Colonic mucosa (tissue), 4 donors: ENCODE measurements around the gene XK. TPM values are rescaled to one million over a fixed set of nuclear protein-coding genes. Genes with fewer than 3 reads are reported as not detected.

Experiments used
- DNase-seq: peaks from one replicate; pipeline ENCODE4 v3.0.0-alpha.2; 2020
- H3K27ac ChIP-seq: fragments of 200-600 bp; one replicate; pipeline ENCODE4 v1.8.0; 2021
- H3K27me3 ChIP-seq: fragments of 200-600 bp; one replicate; pipeline ENCODE4 v1.8.0; 2021
- H3K36me3 ChIP-seq: fragments of 200-600 bp; one replicate; pipeline ENCODE4 v1.8.0; 2021
- H3K4me1 ChIP-seq: fragments of 200-600 bp; one replicate; pipeline ENCODE4 v1.8.0; 2021; ENCODE audit warnings: mild to moderate bottlenecking
- H3K4me3 ChIP-seq: fragments of 200-600 bp; one replicate; pipeline ENCODE4 v1.8.0; 2021
- H3K9ac ChIP-seq, 2 donors: one replicate each; pipeline ENCODE4 v1.7.0; 2013; ENCODE audit warnings: control low read depth in 2 of 2, low read depth in 2 of 2, low read length in 2 of 2
- H3K9me3 ChIP-seq: fragments of 200-600 bp; one replicate; pipeline ENCODE4 v1.8.0; 2021
- CTCF ChIP-seq: fragments of 200-600 bp; IDR thresholded peaks from one replicate; pipeline ENCODE4 v1.8.0; 2022; ENCODE audit warnings: antibody characterized with exemption, mild to moderate bottlenecking
- intact Hi-C: fragments of 100-400 bp; cut with DNase I; formaldehyde crosslinking; loops from one replicate; pipeline ENCODE4 v1.14.1; 2022
- total RNA-seq, 2 donors: library from RNA; stranded (reverse); fragmentation: NEBNext Ultra II Directional in 1 of 2; extraction: Animal tissue kit (Norgen Biotek cat#: 25700) in 1 of 2; gene quantifications; one replicate each; pipeline ENCODE4 v1.2.1, GENCODE V29; 2021
- donor health status: healthy.
- donor health status: DM: no; HTN: no; CAD: no.
- donor health status: DM: no; HTN: no; CAD: no.

XK gene
- total RNA-seq, 2 donors from 2014 or later = 25.2 to 27.8 TPM

GRCh38 chrX:37757082-37757481 lies 71.5 kb downstream of the XK start:
- no peaks in the 10 kb centered on the region for H3K4me1 ChIP-seq
- no peak overlapping the region for H3K27ac ChIP-seq
- TF ChIP-seq CTCF = no peak
- H3K36me3 ChIP-seq = no peaks in the 10 kb centered on the region
- H3K9me3 ChIP-seq = no peaks in the 10 kb centered on the region
- DNase-seq = no peak
- H3K9ac ChIP-seq = no peak overlapping the region
- no peak overlapping the region for H3K4me3 ChIP-seq
- H3K27me3 ChIP-seq = no peaks in the 10 kb centered on the region
- intact Hi-C loops = loop anchor here (5.0 kb wide), 1 partner anchor 415 kb away; no protein-coding TSS in a partner anchor

GRCh38 chrX:37759351-37759750 lies 73.8 kb downstream of the XK start:
- Histone ChIP-seq H3K4me3 (no peak overlapping the region), H3K27me3 (no peaks in the 10 kb centered on the region), H3K9me3 (no peaks in the 10 kb centered on the region), H3K9ac (no peak overlapping the region), H3K27ac (no peak overlapping the region), H3K4me1 (no peaks in the 10 kb centered on the region), H3K36me3 (no peaks in the 10 kb centered on the region)
- no peak for DNase-seq
- no peak for TF ChIP-seq CTCF
- intact Hi-C loops = loop anchor here (5.0 kb wide), 1 partner anchor 413 kb away; no protein-coding TSS in a partner anchor

GRCh38 chrX:37759878-37760418 lies 74.4 kb downstream of the XK start:
- no peak for TF ChIP-seq CTCF
- no peak overlapping the region for H3K27ac ChIP-seq
- DNase-seq = no peak
- H3K9me3 ChIP-seq = no peaks in the 10 kb centered on the region
- H3K27me3 ChIP-seq = no peaks in the 10 kb centered on the region
- intact Hi-C loops = loop anchor here (5.0 kb wide), 1 partner anchor 412 kb away; no protein-coding TSS in a partner anchor
- no peak overlapping the region for H3K4me3 ChIP-seq
- no peaks in the 10 kb centered on the region for H3K4me1 ChIP-seq
- H3K9ac ChIP-seq = no peak overlapping the region
- no peaks in the 10 kb centered on the region for H3K36me3 ChIP-seq

- Histone ChIP-seq H3K27me3 (no peaks in the 10 kb centered on the region), H3K9ac (no peak overlapping the region), H3K27ac (no peak overlapping the region), H3K36me3 (no peaks in the 10 kb centered on the region), H3K9me3 (no peaks in the 10 kb centered on the region), H3K4me1 (no peaks in the 10 kb centered on the region), H3K4me3 (no peak overlapping the region)
- no peak for TF ChIP-seq CTCF
- DNase-seq = no peak
- intact Hi-C loops = no loop called here
Observed at GRCh38 chrX:37763400-37763799, 77.8 kb downstream of the XK start.

GRCh38 chrX:37765507-37765906 lies 79.9 kb downstream of the XK start:
- no peaks in the 10 kb centered on the region for H3K9me3 ChIP-seq
- TF ChIP-seq CTCF = no peak
- no peak overlapping the region for H3K27ac ChIP-seq
- no peaks in the 10 kb centered on the region for H3K27me3 ChIP-seq
- no peaks in the 10 kb centered on the region for H3K4me1 ChIP-seq
- DNase-seq = no peak
- H3K36me3 ChIP-seq = no peaks in the 10 kb centered on the region
- intact Hi-C loops = no loop called here
- no peak overlapping the region for H3K9ac ChIP-seq
- no peak overlapping the region for H3K4me3 ChIP-seq
